AG09319 (cell line): ENCODE data around the gene GPR45.

Experiments
- DNase-seq: peaks from one replicate; pipeline ENCODE4 v3.0.0-alpha.2; 2010; ENCODE audit warnings: low read depth; ENCODE audit errors: extremely low read depth
- CTCF ChIP-seq: IDR thresholded peaks from 2 replicates; pipeline ENCODE4 v1.5.1; 2011; ENCODE audit warnings: low read depth, mild to moderate bottlenecking, inconsistent platforms, low read length, moderate library complexity

GPR45 gene

GRCh38 chr2:105241443-105241842 lies at the start of gene GPR45:
TSS of gene GPR45 (plus strand) at chr2:105241743. CDS start at chr2:105241859, 116 bp downstream.
- no peak for DNase-seq
- TF ChIP-seq CTCF, result no peak

DNA sequence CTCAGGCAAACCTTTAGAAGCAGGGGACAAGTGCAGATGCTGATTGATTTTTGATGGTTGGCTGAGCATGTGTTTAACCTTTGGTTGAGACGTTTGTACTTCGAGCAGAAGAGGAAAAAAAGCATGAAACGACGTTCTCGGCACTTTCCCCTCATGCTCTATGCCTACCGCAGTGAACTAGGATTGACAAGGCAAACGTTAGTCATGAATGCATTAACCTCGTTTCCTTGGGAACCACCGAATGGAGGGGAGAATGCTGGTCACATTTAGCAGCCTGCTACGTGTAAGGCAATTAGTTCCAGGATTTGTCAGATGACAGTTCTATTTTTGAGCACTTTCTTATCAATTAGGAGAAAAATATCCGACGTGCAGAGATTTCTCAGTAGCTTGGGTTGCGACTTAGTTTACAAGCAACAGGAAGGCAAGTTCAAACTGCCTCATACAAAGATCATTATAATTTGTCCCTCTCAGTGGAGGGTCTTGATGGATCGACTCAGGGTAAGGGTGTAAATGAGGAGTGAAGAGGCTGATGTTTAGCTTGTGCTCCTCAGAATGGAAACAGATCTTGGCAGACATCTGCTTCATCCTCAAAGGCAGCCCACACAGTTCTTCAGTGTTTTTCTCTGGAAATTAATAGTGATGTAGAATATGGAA lies 47.4 kb upstream of the GPR45 start:
- no peak for DNase-seq
- TF ChIP-seq CTCF, result no peak

DNA sequence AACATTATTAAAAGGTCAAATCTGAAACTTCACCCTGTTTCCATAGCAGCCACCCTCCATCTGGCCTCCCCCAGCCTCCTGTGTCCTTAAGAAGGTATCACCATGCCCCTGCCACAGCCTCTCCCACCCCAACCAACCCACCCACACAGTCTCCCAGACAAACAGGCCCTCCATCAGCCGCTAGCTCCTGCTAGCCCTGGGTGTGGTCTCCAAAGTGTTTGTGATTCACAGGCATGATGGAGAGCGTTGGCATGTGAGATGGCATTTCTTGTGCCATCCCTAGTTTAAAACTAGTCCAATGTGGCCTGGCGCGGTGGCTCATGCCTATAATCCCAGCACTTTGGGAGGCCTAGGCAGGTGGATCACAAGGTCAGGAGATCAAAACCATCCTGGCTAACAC lies 44.9 kb upstream of the GPR45 start:
- DNase-seq, result no peak
- no peak for TF ChIP-seq CTCF

DNA sequence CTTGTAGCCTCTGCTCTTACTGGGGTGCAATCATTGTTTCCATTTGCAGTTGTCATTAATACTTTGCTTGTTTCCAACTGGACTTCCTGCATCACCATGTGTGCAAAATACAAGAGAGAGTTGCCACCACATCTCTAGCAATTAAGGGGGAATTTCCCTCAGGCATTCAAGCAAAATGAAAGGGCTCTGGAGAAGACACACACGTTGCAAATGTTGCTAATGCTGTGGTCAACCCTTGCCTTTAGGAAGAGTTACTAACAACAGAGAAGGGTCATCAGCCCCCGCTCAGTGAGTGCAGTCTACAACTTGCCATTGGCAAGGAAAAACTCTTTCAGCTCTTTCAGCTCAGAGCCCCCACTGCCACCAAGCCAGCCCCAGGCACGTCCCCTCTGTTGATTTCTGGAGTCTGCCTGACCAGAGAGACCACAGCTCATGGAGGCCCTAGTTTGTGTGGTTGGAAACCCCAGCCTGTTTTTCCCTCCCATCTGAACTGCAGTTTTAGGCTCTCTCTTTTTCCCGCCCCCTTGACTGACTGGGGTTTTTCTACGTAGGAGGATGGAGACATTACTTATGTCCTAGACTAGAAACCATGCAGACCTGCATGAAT lies 25.9 kb upstream of the GPR45 start:
- DNase-seq, result no peak
- TF ChIP-seq CTCF, result no peak

DNA sequence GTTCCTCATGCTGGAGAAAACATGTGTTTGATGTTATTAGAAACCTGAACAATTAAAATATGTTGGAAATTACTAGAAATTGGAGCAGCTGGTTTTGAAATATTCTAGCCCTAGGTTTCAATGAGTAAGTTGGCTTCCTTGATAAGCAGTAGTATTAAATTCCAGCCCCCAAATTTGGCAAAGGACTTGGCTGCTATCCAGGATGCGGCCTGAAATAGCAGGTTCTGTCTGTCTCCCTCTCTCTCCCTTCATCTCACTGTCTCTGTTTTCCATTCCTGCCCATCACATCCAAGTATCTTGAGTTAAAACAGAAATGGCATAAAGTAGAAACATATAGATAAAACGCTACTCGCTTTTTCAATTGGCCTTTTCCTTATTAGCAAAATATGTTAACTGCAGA lies 20.9 kb upstream of the GPR45 start:
- no peak for DNase-seq
- no peak for TF ChIP-seq CTCF

DNA sequence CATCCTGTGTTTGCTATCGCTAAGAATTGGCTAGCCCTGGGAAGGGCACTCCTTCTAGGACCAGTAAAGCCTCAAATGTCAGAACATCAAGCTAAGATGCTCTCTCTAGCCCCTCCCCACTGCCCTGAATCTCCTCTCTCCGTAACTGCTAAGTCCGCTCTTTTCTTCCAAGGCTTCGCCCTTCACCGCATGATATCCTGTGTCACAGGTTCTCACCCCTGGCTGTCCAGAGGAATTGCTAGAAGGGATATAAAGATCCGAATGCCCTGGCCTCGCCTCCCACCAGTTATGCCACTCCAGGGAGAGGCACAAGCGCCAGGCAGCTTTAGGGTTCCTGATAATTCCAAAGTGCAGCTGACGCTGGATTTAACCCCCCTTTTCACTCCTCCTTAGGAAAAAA lies 17.1 kb upstream of the GPR45 start:
- no peak for TF ChIP-seq CTCF
- no peak for DNase-seq

- no peak for TF ChIP-seq CTCF
- DNase-seq, result no peak
Observed at GRCh38 chr2:105231232-105231619, 10.3 kb upstream of the GPR45 start.
